ENCODE results near the gene IL6R. TPM values are rescaled to one million over a fixed set of nuclear protein-coding genes. Genes with fewer than 3 reads are reported as not detected.
"Not testable (repeated sequence)": the region's sequence is repeated elsewhere in the genome, so short reads cannot be mapped to it uniquely, and the experiment has no call there.

The IL6R gene
- polyA plus RNA-seq, 1 experiment: 5.9 TPM

- no peak for DNase-seq (ENCODE audit: low read depth, low spot score)
- H3K4me3 ChIP-seq (ENCODE audit: low read depth, low read length): no peak overlapping the region
- CTCF ChIA-PET: no interaction called here
- no peaks in the 10 kb centered on the region for H3K27me3 ChIP-seq (ENCODE audit: control insufficient read depth, insufficient read depth, low read length)
- H3K9me3 ChIP-seq (ENCODE audit: control insufficient read depth, insufficient read depth, low read length): no peaks in the 10 kb centered on the region; the same call in 1 of the 2 replicates
- POLR2A ChIA-PET: no interaction called here
- no peak for TF ChIP-seq CTCF (IDR thresholded peaks at IDR 0.05; ENCODE audit: low read depth, low read length)
- no peak overlapping the region for H3K27ac ChIP-seq (ENCODE audit: low read depth, low read length)
Measured at GRCh38 chr1:154371436-154371835, 33.7 kb upstream of the IL6R start.

GRCh38 chr1:154373777-154374357, 31.3 kb upstream of the IL6R start:
- H3K9me3 ChIP-seq (ENCODE audit: control insufficient read depth, insufficient read depth, low read length); DNase-seq (ENCODE audit: low read depth, low spot score); H3K27ac ChIP-seq (ENCODE audit: low read depth, low read length); H3K27me3 ChIP-seq (ENCODE audit: control insufficient read depth, insufficient read depth, low read length); POLR2A ChIA-PET; H3K4me3 ChIP-seq (ENCODE audit: low read depth, low read length): not testable (repeated sequence)
- CTCF ChIA-PET: interaction anchor here (2.3 kb wide), 1 partner anchor 39 kb away, joined by 10 read pairs; no protein-coding TSS in a partner anchor

GRCh38 chr1:154379301-154379700, 25.8 kb upstream of the IL6R start:
- Histone ChIP-seq H3K4me3 (ENCODE audit: low read depth, low read length) (no peak overlapping the region), H3K27me3 (ENCODE audit: control insufficient read depth, insufficient read depth, low read length) (peaks cover 9% of the 10 kb centered on the region), H3K27ac (ENCODE audit: low read depth, low read length) (no peak overlapping the region), H3K9me3 (ENCODE audit: control insufficient read depth, insufficient read depth, low read length) (peaks cover 12% of the 10 kb centered on the region; the same call in 1 of the 2 replicates)
- no peak for DNase-seq (ENCODE audit: low read depth, low spot score)
- ChIA-PET POLR2A (no interaction called here), CTCF (no interaction called here)
- TF ChIP-seq CTCF (IDR thresholded peaks at IDR 0.05; ENCODE audit: low read depth, low read length): no peak

- DNase-seq (ENCODE audit: low read depth, low spot score): no peak
- TF ChIP-seq CTCF (IDR thresholded peaks at IDR 0.05; ENCODE audit: low read depth, low read length): no peak
- Histone ChIP-seq H3K4me3 (ENCODE audit: low read depth, low read length) (no peak overlapping the region), H3K9me3 (ENCODE audit: control insufficient read depth, insufficient read depth, low read length) (peaks cover 4% of the 10 kb centered on the region; the same call in 1 of the 2 replicates), H3K27ac (ENCODE audit: low read depth, low read length) (no peak overlapping the region), H3K27me3 (ENCODE audit: control insufficient read depth, insufficient read depth, low read length) (peaks cover 10% of the 10 kb centered on the region)
- POLR2A ChIA-PET: no interaction called here
- CTCF ChIA-PET: no interaction called here
Measured at GRCh38 chr1:154384650-154385489, 20.3 kb upstream of the IL6R start.

- Histone ChIP-seq H3K9me3 (ENCODE audit: control insufficient read depth, insufficient read depth, low read length) (no peaks in the 10 kb centered on the region), H3K27ac (ENCODE audit: low read depth, low read length) (no peak overlapping the region), H3K27me3 (ENCODE audit: control insufficient read depth, insufficient read depth, low read length) (peaks cover 6% of the 10 kb centered on the region), H3K4me3 (ENCODE audit: low read depth, low read length) (no peak overlapping the region)
- no peak for TF ChIP-seq CTCF (IDR thresholded peaks at IDR 0.05; ENCODE audit: low read depth, low read length)
- ChIA-PET POLR2A (no interaction called here), CTCF (no interaction called here)
- no peak for DNase-seq (ENCODE audit: low read depth, low spot score)
Measured at GRCh38 chr1:154386643-154387352, 18.3 kb upstream of the IL6R start.
